HG03469 (cell line): ENCODE results near the gene CALD1.
"Not testable (repeated sequence)": the region's sequence is repeated elsewhere in the genome, so short reads cannot be mapped to it uniquely, and the experiment has no call there.

Experiments used
- ATAC-seq: cut with Tn5 transposase; IDR thresholded peaks from one replicate; pipeline ENCODE4 v1.9.1; 2021; ENCODE audit warnings: mild to moderate bottlenecking, moderate library complexity, moderate number of reproducible peaks; ENCODE audit not compliant: unreplicated experiment

Gene CALD1

GRCh38 chr7:134945691-134946090 lies 166.3 kb downstream of the CALD1 start:
- ATAC-seq, result no peak

GRCh38 chr7:134946260-134946659 lies 166.8 kb downstream of the CALD1 start:
- no peak for ATAC-seq

- no peak for ATAC-seq
Observed at GRCh38 chr7:134947329-134947728, 167.9 kb downstream of the CALD1 start.

- no peak for ATAC-seq
Observed at GRCh38 chr7:134947831-134948230, 168.4 kb downstream of the CALD1 start.

GRCh38 chr7:134948246-134948645 lies 168.8 kb downstream of the CALD1 start:
- no peak for ATAC-seq

- ATAC-seq, result no peak
Observed at GRCh38 chr7:134948736-134949135, 169.3 kb downstream of the CALD1 start.

- no peak for ATAC-seq
Observed at GRCh38 chr7:134949171-134949570, 169.7 kb downstream of the CALD1 start.

- ATAC-seq, result no peak
Observed at GRCh38 chr7:134954197-134955082, 175.0 kb downstream of the CALD1 start.

- no peak for ATAC-seq
Observed at GRCh38 chr7:134957005-134957404, 177.6 kb downstream of the CALD1 start.

- no peak for ATAC-seq
Observed at GRCh38 chr7:134959810-134960209, 180.4 kb downstream of the CALD1 start.

GRCh38 chr7:134962270-134962780 lies 182.9 kb downstream of the CALD1 start:
- no peak for ATAC-seq

- ATAC-seq, result no peak
Observed at GRCh38 chr7:134963036-134963435, 183.6 kb downstream of the CALD1 start.

GRCh38 chr7:134966691-134967090 lies 187.3 kb downstream of the CALD1 start:
- no peak for ATAC-seq

- ATAC-seq, result no peak
Observed at GRCh38 chr7:134968110-134968509, 188.7 kb downstream of the CALD1 start.

GRCh38 chr7:134981645-134982044 lies 202.2 kb downstream of the CALD1 start:
- not testable (repeated sequence) for ATAC-seq

- ATAC-seq, result peak; percentile 27
Observed at GRCh38 chr7:134985894-134986362, 206.5 kb downstream of the CALD1 start.

- peak; percentile 79 for ATAC-seq
Observed at GRCh38 chr7:134986363-134987251, 207.2 kb downstream of the CALD1 start, which contains the start of gene AGBL3. AGBL3 (plus strand) TSS chr7:134986508; CDS start chr7:134987934, 1,426 bp downstream.

- no peak for ATAC-seq
Observed at GRCh38 chr7:134988161-134988560, 208.7 kb downstream of the CALD1 start.

- ATAC-seq, result no peak
Observed at GRCh38 chr7:134991469-134992339, 212.3 kb downstream of the CALD1 start.

GRCh38 chr7:134992626-134993179 lies 213.3 kb downstream of the CALD1 start:
- peak; percentile 69 for ATAC-seq
